Left lung (tissue), 10 donors: ENCODE results near the gene ALKBH1. TPM values are rescaled to one million over a fixed set of nuclear protein-coding genes. Genes with fewer than 3 reads are reported as not detected.
"Not testable (repeated sequence)": the region's sequence is repeated elsewhere in the genome, so short reads cannot be mapped to it uniquely, and the experiment has no call there.

Source experiments
- ATAC-seq: fragments of 200-7000 bp; cut with Tn5 transposase; one replicate; pipeline ENCODE4 v1.9.1; 2020; ENCODE audit warnings: moderate library complexity
- DNase-seq, 4 donors: peaks; one replicate each; pipeline ENCODE4 v3.0.0-alpha.2; 2013 to 2020
- H3K27ac ChIP-seq, 2 donors: fragments of 200-600 bp; sonication (generic) in 1 of 2; one replicate each; pipeline versions ENCODE4 v1.5.0 to v1.8.0; 2020 to 2021
- H3K27me3 ChIP-seq, 2 donors: fragments of 200-600 bp; sonication (generic) in 1 of 2; one replicate each; pipeline versions ENCODE4 v1.5.0 to v1.8.0; 2020 to 2021
- H3K36me3 ChIP-seq, 2 donors: fragments of 200-600 bp; sonication (generic) in 1 of 2; one replicate each; pipeline versions ENCODE4 v1.5.0 to v1.8.0; 2020 to 2021
- H3K4me1 ChIP-seq, 2 donors: fragments of 200-600 bp; one replicate each; pipeline ENCODE4 v1.8.0; 2021
- H3K4me3 ChIP-seq, 2 donors: fragments of 200-600 bp; sonication (generic) in 1 of 2; one replicate each; pipeline versions ENCODE4 v1.5.0 to v1.8.0; 2020 to 2021; ENCODE audit warnings: mild to moderate bottlenecking in 1 of 2
- H3K9me3 ChIP-seq, 2 donors: fragments of 200-600 bp; sonication (generic) in 1 of 2; one replicate each; pipeline versions ENCODE4 v1.5.0 to v1.8.0; 2020 to 2021
- CTCF ChIP-seq, 2 donors: fragments of 200-600 bp; sonication (generic) in 1 of 2; IDR thresholded peaks; one replicate each; pipeline versions ENCODE4 v1.5.0 to v1.8.0; 2021; ENCODE audit warnings: antibody characterized with exemption in 2 of 2
- intact Hi-C, 2 donors: fragments of 100-400 bp; cut with DNase I; formaldehyde crosslinking; loops; one replicate each; pipeline versions ENCODE4 v1.11.2 to v1.14.2; 2022
- polyA plus RNA-seq, 6 donors: library from polyadenylated mRNA; unstranded; fragments of 120-200 nt; gene quantifications; one replicate each; pipeline ENCODE4 v1.2.1, GENCODE V29; 2013; ENCODE audit not compliant: insufficient read length in 6 of 6
- total RNA-seq, 2 donors: library from RNA; stranded (reverse); fragmentation: NEBNext Ultra II Directional; extraction: Animal tissue kit (Norgen Biotek cat#: 25700); gene quantifications; one replicate each; pipeline ENCODE4 v1.2.1, GENCODE V29; 2021
- donor health status: DM: no; HTN: yes; CAD: no.
- donor health status: DM: no; HTN: no; CAD: no.

ALKBH1 gene
- total and polyA plus RNA-seq, 8 donors, result 8.6 to 18.8 (median 14.9) TPM

- intact Hi-C loops, result no loop called here
- Histone ChIP-seq H3K36me3 (peaks cover 0 to 73% of the 10 kb centered on the region in 2 donors), H3K27me3 (no peaks in the 10 kb centered on the region), H3K9me3 (no peaks in the 10 kb centered on the region), H3K4me1 (no peaks in the 10 kb centered on the region), H3K27ac (no peak overlapping the region), H3K4me3 (no peak overlapping the region)
- no peak for DNase-seq
- ATAC-seq, result no peak
- TF ChIP-seq CTCF (IDR thresholded peaks at IDR 0.05), result no peak
These were observed 32.9 kb downstream of the ALKBH1 start for GRCh38 chr14:77674931-77675330.

GRCh38 chr14:77673193-77673592, 34.6 kb downstream of the ALKBH1 start:
- Histone ChIP-seq H3K27me3 (no peaks in the 10 kb centered on the region), H3K4me3 (no peak overlapping the region), H3K4me1 (peaks cover 0 to 4% of the 10 kb centered on the region in 2 donors), H3K27ac (no peak overlapping the region), H3K9me3 (no peaks in the 10 kb centered on the region), H3K36me3 (peaks cover 0 to 56% of the 10 kb centered on the region in 2 donors)
- no peak for ATAC-seq
- intact Hi-C loops, result no loop called here
- TF ChIP-seq CTCF (IDR thresholded peaks at IDR 0.05), result no peak
- no peak for DNase-seq

GRCh38 chr14:77667331-77667730, 40.5 kb downstream of the ALKBH1 start:
- Histone ChIP-seq H3K36me3 (peaks cover 0 to 9% of the 10 kb centered on the region in 2 donors), H3K27ac (no peak overlapping the region), H3K27me3 (no peaks in the 10 kb centered on the region), H3K4me3 (no peak overlapping the region), H3K4me1 (peaks cover 0 to 9% of the 10 kb centered on the region in 2 donors), H3K9me3 (no peaks in the 10 kb centered on the region)
- intact Hi-C loops, result no loop called here
- TF ChIP-seq CTCF (IDR thresholded peaks at IDR 0.05), result no peak
- DNase-seq (no peak), ATAC-seq (no peak)

GRCh38 chr14:77663293-77663692, 44.5 kb downstream of the ALKBH1 start:
- no peaks in the 10 kb centered on the region for H3K36me3 ChIP-seq
- H3K4me1 ChIP-seq, result peaks cover 0 to 26% of the 10 kb centered on the region in 2 donors
- H3K4me3 ChIP-seq, result no peak overlapping the region
- intact Hi-C loops, result no loop called here
- H3K27ac ChIP-seq, result no peak overlapping the region
- no peak for ATAC-seq
- no peaks in the 10 kb centered on the region for H3K27me3 ChIP-seq
- DNase-seq, result no peak
- no peaks in the 10 kb centered on the region for H3K9me3 ChIP-seq
- no peak for TF ChIP-seq CTCF (IDR thresholded peaks at IDR 0.05)

GRCh38 chr14:77661562-77661961, 46.3 kb downstream of the ALKBH1 start:
- H3K27ac ChIP-seq, H3K27me3 ChIP-seq, ATAC-seq, DNase-seq, H3K9me3 ChIP-seq, H3K36me3 ChIP-seq, H3K4me3 ChIP-seq, intact Hi-C loops: not testable (repeated sequence)
- peaks cover 0 to 33% of the 10 kb centered on the region in 2 donors for H3K4me1 ChIP-seq

- Histone ChIP-seq H3K27ac (no peak overlapping the region), H3K27me3 (no peaks in the 10 kb centered on the region), H3K9me3 (no peaks in the 10 kb centered on the region), H3K36me3 (no peaks in the 10 kb centered on the region), H3K4me3 (no peak overlapping the region), H3K4me1 (peaks cover 0 to 38% of the 10 kb centered on the region in 2 donors)
- no peak for TF ChIP-seq CTCF (IDR thresholded peaks at IDR 0.05)
- intact Hi-C loops, result no loop called here
- ATAC-seq, result no peak
- DNase-seq, result no peak
These were observed 47.1 kb downstream of the ALKBH1 start for GRCh38 chr14:77660754-77661153.
